HepG2 (cell line): ENCODE data around the gene EIF4H. TPM values are rescaled to one million over a fixed set of nuclear protein-coding genes. Genes with fewer than 3 reads are reported as not detected.

Experiments
- BHLHE40 ChIP-seq: IDR thresholded peaks from 2 replicates; pipeline ENCODE4 v1.6.1; 2011; ENCODE audit warnings: low read length, improper control_type of control experiment
- CBX5 ChIP-seq: sonication (generic); formaldehyde crosslinking; IDR thresholded peaks from 2 replicates; pipeline ENCODE4 v1.4.0; 2020; ENCODE audit warnings: missing genetic modification reagents, borderline replicate concordance
- HMGXB4 ChIP-seq, 2 experiments: sonication (generic) in 1 of 2; formaldehyde crosslinking in 1 of 2; IDR thresholded peaks; 2 replicates each; pipeline versions ENCODE4 v1.4.0 to v1.6.1; 2018 to 2020; ENCODE audit warnings: missing genetic modification reagents in 2 of 2, borderline replicate concordance in 1 of 2, low read depth in 1 of 2, mild to moderate bottlenecking in 1 of 2, missing biosample characterization in 1 of 2
- HNRNPK ChIP-seq: fragments of 200-400 bp; formaldehyde crosslinking; IDR thresholded peaks from 2 replicates; pipeline ENCODE4 v1.6.1; 2018; ENCODE audit warnings: low read length, low read depth, moderate library complexity, mild to moderate bottlenecking; ENCODE audit not compliant: poor library complexity, severe bottlenecking
- PBX3 ChIP-seq: sonication (generic); formaldehyde crosslinking; IDR thresholded peaks from 2 replicates; pipeline ENCODE4 v1.8.1; 2023; ENCODE audit warnings: missing genetic modification reagents, inconsistent platforms, borderline replicate concordance
- PHB2 ChIP-seq: fragments of 450-650 bp; IDR thresholded peaks from 2 replicates; pipeline ENCODE4 v1.6.1; 2018; ENCODE audit not compliant: partially characterized antibody
- SALL1 ChIP-seq: sonication (generic); formaldehyde crosslinking; IDR thresholded peaks from 2 replicates; pipeline ENCODE4 v1.8.0; 2022; ENCODE audit warnings: mild to moderate bottlenecking, missing genetic modification reagents
- TBX2 ChIP-seq: sonication (generic); formaldehyde crosslinking; IDR thresholded peaks from 2 replicates; pipeline ENCODE4 v1.5.0; 2020; ENCODE audit warnings: missing genetic modification reagents, mild to moderate bottlenecking, borderline replicate concordance
- TMF1 ChIP-seq: sonication (generic); formaldehyde crosslinking; IDR thresholded peaks from 2 replicates; pipeline ENCODE4 v1.8.1; 2022; ENCODE audit warnings: low read depth, missing genetic modification reagents
- ZBTB33 ChIP-seq: sonication (generic); formaldehyde crosslinking; IDR thresholded peaks from 2 replicates; pipeline ENCODE4 v1.4.0; 2020; ENCODE audit warnings: missing genetic modification reagents
- ZNF407 ChIP-seq: sonication (generic); formaldehyde crosslinking; IDR thresholded peaks from one replicate; pipeline ENCODE4 v1.5.1; 2020; ENCODE audit warnings: mild to moderate bottlenecking, missing genetic modification reagents; ENCODE audit errors: not compliant biosample characterization
- ZNF430 ChIP-seq: sonication (generic); formaldehyde crosslinking; IDR thresholded peaks from 2 replicates; pipeline ENCODE4 v1.9.0; 2021; ENCODE audit warnings: mild to moderate bottlenecking, missing genetic modification reagents
- ZNF740 ChIP-seq: sonication (generic); formaldehyde crosslinking; IDR thresholded peaks from 2 replicates; pipeline ENCODE4 v1.4.0; 2020; ENCODE audit warnings: missing genetic modification reagents
- polyA plus RNA-seq, 8 experiments: library from polyadenylated mRNA; depleted of rRNA in 3 of 8; stranded (reverse) in 7 of 8; unstranded in 1 of 8; fragments of >200 nt; fragmentation: Illumina TruSeq in 4 of 8; extraction: Trizol in 4 of 8; gene quantifications; 2 replicates each; pipeline versions ENCODE4 v1.2.1 to v1.2.3, GENCODE V29; 2011 to 2016; ENCODE audit warnings: low read depth in 4 of 8, missing spikeins in 1 of 8, mixed read lengths in 1 of 8; ENCODE audit not compliant: insufficient read depth in 1 of 8
- total RNA-seq, 5 experiments: library from RNA; depleted of rRNA; stranded (reverse); fragments of >200 nt; fragmentation: Illumina TruSeq; extraction: Trizol; gene quantifications; 2 replicates each; pipeline ENCODE4 v1.2.3, GENCODE V29; 2016; ENCODE audit warnings: low read depth in 1 of 5

EIF4H gene
- total and polyA plus RNA-seq, 2 of the 13 experiments (the other 11 are each of a cell fraction or from before 2014, with no cell fraction given), result 232 to 321 TPM

GRCh38 chr7:74173866-74174605 lies at the start of gene EIF4H (continued):
- no peak for TF ChIP-seq ZNF407 (CRISPR knock-in tag)
- TF ChIP-seq PHB2, result no peak
- 0 out of 2 replicates have a peak, but pooled peaks have one; percentile 22 for TF ChIP-seq ZBTB33 (CRISPR knock-in tag)
- peak; percentile 84 for TF ChIP-seq BHLHE40
- TF ChIP-seq SALL1 (CRISPR knock-in tag), result peak; percentile 44; the same call in 1 of the 2 replicates
- TF ChIP-seq ZNF430, result no peak
- TF ChIP-seq TBX2 (CRISPR knock-in tag), result no peak
- 0 out of 2 replicates have a peak, but pooled peaks have one; percentile 39 for TF ChIP-seq CBX5 (CRISPR knock-in tag)
- TF ChIP-seq ZNF740 (CRISPR knock-in tag), result peak; percentile 61; the same call in 1 of the 2 replicates
- peak; percentile 69; the same call in 1 of the 2 replicates for TF ChIP-seq PBX3 (CRISPR knock-in tag)
- TF ChIP-seq HMGXB4 (CRISPR knock-in tag; IDR thresholded peaks at IDR 0.05; ENCODE audit: borderline replicate concordance in 1 of 2, low read depth in 1 of 2), result peak in 1 of 2 experiments; percentile 37; a peak in 2 of 4 replicates
- TF ChIP-seq TMF1 (CRISPR knock-in tag), result peak; percentile 42; the same call in 1 of the 2 replicates
- TF ChIP-seq HNRNPK, result no peak
